ENCODE results near the gene CTR9.

The CTR9 gene

GRCh38 chr11:10792385-10793068, 41.5 kb downstream of the CTR9 start:
- no peaks in the 10 kb centered on the region for H3K27me3 ChIP-seq (ENCODE audit: insufficient read depth, low read depth)
- 0 out of 2 replicates have a peak, but pooled peaks cover 5% of the 10 kb centered on the region for H3K36me3 ChIP-seq (ENCODE audit: insufficient read depth)
- no peak overlapping the region for H3K4me3 ChIP-seq (IDR thresholded peaks at IDR 0.05; ENCODE audit: insufficient read depth, low read depth, low read length)
- H3K27ac ChIP-seq = no peak overlapping the region
- no peak overlapping the region for H3K9ac ChIP-seq
- peak overlapping the region; percentile 45; the same call in 1 of the 2 replicates for H3K4me2 ChIP-seq
- H3K79me2 ChIP-seq (ENCODE audit: insufficient read depth, low read depth) = no peaks in the 10 kb centered on the region
- H2AFZ ChIP-seq (ENCODE audit: low read depth) = peak overlapping the region; percentile 62; the same call in 1 of the 2 replicates
- H4K20me1 ChIP-seq (ENCODE audit: insufficient read depth) = no peaks in the 10 kb centered on the region
- peak; percentile 94 for TF ChIP-seq CTCF (conservative IDR thresholded peaks at IDR 0.05; ENCODE audit: low read depth, low read length)
- peaks cover 6% of the 10 kb centered on the region for H3K4me1 ChIP-seq (ENCODE audit: low read depth, poor library complexity, severe bottlenecking)

DNA sequence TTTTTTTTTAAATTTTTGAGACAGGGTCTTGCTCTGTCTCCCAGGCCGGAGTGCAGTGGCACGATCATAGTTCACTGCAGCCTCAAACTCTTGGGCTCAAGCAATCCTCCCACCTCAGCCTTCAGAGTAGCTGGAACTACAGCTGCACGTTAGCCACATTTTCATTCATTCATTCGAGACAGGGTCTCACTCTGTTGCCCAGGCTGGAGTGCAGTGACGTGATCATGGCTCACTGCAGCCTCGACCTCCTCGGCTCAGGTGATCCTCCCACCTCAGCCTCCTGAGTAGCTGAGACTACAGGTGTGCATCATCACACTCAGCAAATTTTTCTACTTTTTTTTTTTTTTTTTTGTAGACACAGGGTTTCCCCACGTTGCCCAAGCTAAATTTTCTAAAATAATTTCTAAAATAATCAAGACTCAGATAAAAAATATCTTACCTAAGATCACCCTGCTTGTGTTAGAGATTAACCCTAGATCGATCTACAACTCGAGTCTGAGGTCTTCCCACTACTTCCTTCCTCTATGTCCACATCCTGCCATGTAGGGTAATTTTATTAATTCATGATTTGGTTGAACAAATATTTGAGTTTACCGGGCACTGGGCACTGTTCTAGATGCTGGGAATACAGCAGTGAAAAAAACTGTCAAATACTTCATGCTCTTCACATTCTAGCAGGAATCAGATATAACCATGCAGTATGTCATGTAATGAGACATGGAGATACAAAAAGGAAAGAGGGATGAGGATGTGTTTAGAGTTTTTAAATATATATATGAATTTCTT, 42.6 kb downstream of the CTR9 start:
- Histone ChIP-seq H4K20me1 (ENCODE audit: insufficient read depth) (no peaks in the 10 kb centered on the region), H3K4me2 (no peak overlapping the region), H3K36me3 (ENCODE audit: insufficient read depth) (peaks cover 12% of the 10 kb centered on the region; the same call in 1 of the 2 replicates), H3K27ac (no peak overlapping the region), H2AFZ (ENCODE audit: low read depth) (no peak overlapping the region), H3K4me1 (ENCODE audit: low read depth, poor library complexity, severe bottlenecking) (peaks cover 6% of the 10 kb centered on the region), H3K79me2 (ENCODE audit: insufficient read depth, low read depth) (no peaks in the 10 kb centered on the region), H3K27me3 (ENCODE audit: insufficient read depth, low read depth) (no peaks in the 10 kb centered on the region), H3K4me3 (IDR thresholded peaks at IDR 0.05; ENCODE audit: insufficient read depth, low read depth, low read length) (no peak overlapping the region), H3K9ac (no peak overlapping the region)
- no peak for TF ChIP-seq CTCF (conservative IDR thresholded peaks at IDR 0.05; ENCODE audit: low read depth, low read length)

- Histone ChIP-seq H3K36me3 (ENCODE audit: insufficient read depth) (peaks cover 32% of the 10 kb centered on the region; the same call in 1 of the 2 replicates), H3K4me1 (ENCODE audit: low read depth, poor library complexity, severe bottlenecking) (peaks cover 6% of the 10 kb centered on the region), H3K27ac (no peak overlapping the region), H3K79me2 (ENCODE audit: insufficient read depth, low read depth) (no peaks in the 10 kb centered on the region), H2AFZ (ENCODE audit: low read depth) (no peak overlapping the region), H3K27me3 (ENCODE audit: insufficient read depth, low read depth) (no peaks in the 10 kb centered on the region), H3K9ac (no peak overlapping the region), H3K4me2 (no peak overlapping the region), H4K20me1 (ENCODE audit: insufficient read depth) (no peaks in the 10 kb centered on the region), H3K4me3 (IDR thresholded peaks at IDR 0.05; ENCODE audit: insufficient read depth, low read depth, low read length) (no peak overlapping the region)
- no peak for TF ChIP-seq CTCF (conservative IDR thresholded peaks at IDR 0.05; ENCODE audit: low read depth, low read length)
Measured at GRCh38 chr11:10796191-10796590, 45.1 kb downstream of the CTR9 start.

- H3K4me1 ChIP-seq (ENCODE audit: low read depth, poor library complexity, severe bottlenecking) = peaks cover 6% of the 10 kb centered on the region
- no peak overlapping the region for H3K4me2 ChIP-seq
- H3K36me3 ChIP-seq (ENCODE audit: insufficient read depth) = peaks cover 40% of the 10 kb centered on the region; the same call in 1 of the 2 replicates
- no peak overlapping the region for H2AFZ ChIP-seq (ENCODE audit: low read depth)
- no peak overlapping the region for H3K9ac ChIP-seq
- no peak for TF ChIP-seq CTCF (conservative IDR thresholded peaks at IDR 0.05; ENCODE audit: low read depth, low read length)
- H3K4me3 ChIP-seq (IDR thresholded peaks at IDR 0.05; ENCODE audit: insufficient read depth, low read depth, low read length) = no peak overlapping the region
- H3K27ac ChIP-seq = no peak overlapping the region; the same call in 1 of the 2 replicates
- H3K79me2 ChIP-seq (ENCODE audit: insufficient read depth, low read depth) = no peaks in the 10 kb centered on the region
- no peaks in the 10 kb centered on the region for H4K20me1 ChIP-seq (ENCODE audit: insufficient read depth)
- no peaks in the 10 kb centered on the region for H3K27me3 ChIP-seq (ENCODE audit: insufficient read depth, low read depth)
Measured at GRCh38 chr11:10797001-10797400, 46.0 kb downstream of the CTR9 start.
